NT2/D1 (cell line): ENCODE data around the gene TMEM129.

Experiments used
- YY1 ChIP-seq: IDR thresholded peaks from 2 replicates; pipeline ENCODE4 v1.6.1; 2011; ENCODE audit not compliant: insufficient read length, insufficient read depth
- ZNF274 ChIP-seq: IDR thresholded peaks from 2 replicates; pipeline ENCODE4 v1.6.1; 2011; ENCODE audit warnings: mild to moderate bottlenecking, low read depth, low read length

DNA sequence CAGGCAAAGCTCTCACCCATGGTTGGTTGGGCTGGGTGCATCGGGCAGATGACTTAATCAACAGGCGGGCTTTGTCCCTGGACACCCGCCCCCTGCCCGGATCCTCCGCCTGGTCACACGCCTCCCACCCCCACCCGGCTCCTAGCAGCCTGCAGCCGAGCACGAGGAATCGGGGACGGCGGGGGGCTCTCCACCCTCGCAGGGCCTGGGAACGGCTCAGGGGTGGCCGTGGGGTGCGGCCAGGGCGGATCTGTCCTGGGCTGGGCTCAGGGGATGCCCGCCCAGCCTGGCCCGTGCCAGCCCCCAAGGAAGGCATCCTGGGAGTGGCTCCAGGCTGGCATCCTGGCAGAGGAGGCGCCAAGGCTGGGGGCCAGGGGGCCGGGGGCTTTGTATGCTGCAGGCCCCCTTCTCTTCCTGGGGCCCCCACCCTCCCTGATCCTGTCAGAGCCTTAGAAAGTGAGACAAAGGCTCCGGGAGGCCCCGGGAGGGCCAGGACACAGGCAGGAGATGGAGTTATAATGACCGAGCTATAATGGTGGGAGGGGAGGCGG is 39.5 kb upstream of the TMEM129 start:
- TF ChIP-seq ZNF274, result no peak
- no peak for TF ChIP-seq YY1
